ENCODE measurements around the gene APOBEC3A. TPM values are rescaled to one million over a fixed set of nuclear protein-coding genes. Genes with fewer than 3 reads are reported as not detected.
A peak's percentile ranks its signal among the peaks of the same experiment; 100 is the strongest.

APOBEC3A gene
- total and polyA plus RNA-seq, 2 of the 13 experiments (the other 11 are each of a cell fraction or from before 2014, with no cell fraction given): not detected

- TF ChIP-seq NFAT5 (CRISPR knock-in tag; IDR thresholded peaks at IDR 0.05) (no peak), SP2 (CRISPR knock-in tag; IDR thresholded peaks at IDR 0.05) (no peak), ZSCAN12 (CRISPR knock-in tag; IDR thresholded peaks at IDR 0.05) (no peak), TAF15 (IDR thresholded peaks at IDR 0.05; ENCODE audit: low read depth, low read length, poor library complexity, severe bottlenecking) (no peak), KDM3A (CRISPR knock-in tag; IDR thresholded peaks at IDR 0.05; ENCODE audit: low read depth) (no peak), KLF16 (CRISPR knock-in tag; IDR thresholded peaks at IDR 0.05) (no peak), ZBTB20 (CRISPR knock-in tag; IDR thresholded peaks at IDR 0.05; ENCODE audit: borderline replicate concordance, low read depth) (no peak), ZNF567 (CRISPR knock-in tag; IDR thresholded peaks at IDR 0.05; ENCODE audit: borderline replicate concordance) (no peak), ZMYM4 (CRISPR knock-in tag; IDR thresholded peaks at IDR 0.05) (peak; percentile 72), ZNF296 (CRISPR knock-in tag; conservative IDR thresholded peaks at IDR 0.05) (no peak), SNAPC4 (CRISPR knock-in tag; IDR thresholded peaks at IDR 0.05) (peak; percentile 96), MED8 (CRISPR knock-in tag; IDR thresholded peaks at IDR 0.05; ENCODE audit: insufficient replicate concordance) (no peak), GABPA (IDR thresholded peaks at IDR 0.05; ENCODE audit: low read depth, low read length) (no peak), GABPA (CRISPR knock-in tag; IDR thresholded peaks at IDR 0.05; ENCODE audit: low read depth) (no peak), KDM1A (CRISPR knock-in tag; IDR thresholded peaks at IDR 0.05) (no peak)
Measured at GRCh38 chr22:38923463-38924346, 33.7 kb upstream of the APOBEC3A start (continued).
